ENCODE measurements around the gene MUC12. TPM values are rescaled to one million over a fixed set of nuclear protein-coding genes. Genes with fewer than 3 reads are reported as not detected.

Gene MUC12
- total RNA-seq, 1 experiment from 2014 or later = 11.5 TPM

DNA sequence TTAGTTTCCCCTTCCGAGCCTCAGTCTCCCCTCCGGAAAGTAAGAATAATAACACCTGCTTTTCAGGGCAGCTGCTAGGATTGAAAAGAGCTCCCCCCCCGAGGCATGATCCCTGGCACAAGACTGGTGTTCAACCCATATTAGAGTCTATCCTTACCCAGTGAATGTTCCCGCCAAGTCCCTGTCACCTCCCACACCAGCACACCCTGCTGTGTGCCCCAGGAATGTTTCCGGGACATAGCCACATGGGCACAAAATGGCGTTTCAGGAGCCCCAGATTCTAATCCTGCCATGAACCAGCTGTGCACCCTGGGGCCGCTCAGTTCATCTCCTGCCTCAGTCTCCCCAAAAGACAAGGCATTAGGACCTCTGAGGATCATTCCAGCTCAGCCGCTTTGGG lies 51.1 kb downstream of the MUC12 start:
- H3K23me2 ChIP-seq (ENCODE audit: insufficient read length, low read depth, low read length, poor library complexity, severe bottlenecking) = peaks cover 11% of the 10 kb centered on the region
- H3K36me3 Mint-ChIP-seq (ENCODE audit: insufficient read depth in 1 of 3, low read depth in 3 of 3) = no peaks in the 10 kb centered on the region; a peak in 1 of 7 replicates
- no peak overlapping the region for H2BK120ac ChIP-seq (ENCODE audit: low read depth, low read length, poor library complexity, severe bottlenecking)
- H3K18ac ChIP-seq (ENCODE audit: insufficient read length, low read depth, low read length) = no peak overlapping the region
- no peak overlapping the region for H4K91ac ChIP-seq (ENCODE audit: insufficient read length, low read depth, low read length)
- H3K27me3 ChIP-seq (ENCODE audit: insufficient read depth, low read length) = no peaks in the 10 kb centered on the region
- no peak overlapping the region for H3K56ac ChIP-seq (ENCODE audit: insufficient read length, low read depth, low read length)
- H3K4ac ChIP-seq (ENCODE audit: low read depth, low read length) = no peak overlapping the region
- no peak overlapping the region for H2BK15ac ChIP-seq (ENCODE audit: low read depth, low read length)
- no peak overlapping the region for H3K9ac ChIP-seq (ENCODE audit: extremely low read depth, insufficient read length, low read length)
- no peaks in the 10 kb centered on the region for H3K4me1 ChIP-seq (ENCODE audit: insufficient read depth, low read length)
- WGBS (ENCODE audit: extremely low coverage, insufficient read length, low lambda C conversion rate) = no CpG with 5 or more reads among the region's 8 CpGs
- no peak overlapping the region; a peak in 1 of 5 replicates for H3K4me3 Mint-ChIP-seq
- peaks cover 0 to 2% of the 10 kb centered on the region in 2 experiments; a peak in 2 of 5 replicates for H3K9me3 Mint-ChIP-seq
- peaks cover 18 to 27% of the 10 kb centered on the region in 2 experiments for H3K4me1 Mint-ChIP-seq
- H4K5ac ChIP-seq (ENCODE audit: insufficient read length, low read depth, low read length) = no peak overlapping the region
- H4K20me1 ChIP-seq (ENCODE audit: control insufficient read depth, insufficient read depth, insufficient read length) = no peaks in the 10 kb centered on the region
- no peak overlapping the region for H3K4me2 ChIP-seq (ENCODE audit: insufficient read depth, insufficient read length, low read length)
- H3K27me3 Mint-ChIP-seq (ENCODE audit: low read depth) = peaks cover 6% of the 10 kb centered on the region
- no peak overlapping the region for H3K27ac ChIP-seq (ENCODE audit: insufficient read length, low read depth, low read length)
- H4K8ac ChIP-seq (replicated peaks; ENCODE audit: insufficient read length, low read depth, low read length) = no peak overlapping the region
- H2BK5ac ChIP-seq (ENCODE audit: insufficient read length, low read length) = no peak overlapping the region
- no peak overlapping the region for H2BK12ac ChIP-seq (ENCODE audit: insufficient read length, low read depth, low read length)
- no peak overlapping the region; a peak in 1 of 7 replicates for H3K27ac Mint-ChIP-seq
- no peak overlapping the region for H2BK20ac ChIP-seq (ENCODE audit: low read depth, low read length, poor library complexity, severe bottlenecking)
- no peak for DNase-seq
- H3T11ph ChIP-seq (ENCODE audit: low read length) = no peak overlapping the region
- no peaks in the 10 kb centered on the region for H3K9me3 ChIP-seq (ENCODE audit: control insufficient read depth, low read depth, low read length)
- H3K79me2 ChIP-seq (ENCODE audit: insufficient read depth, low read length) = no peaks in the 10 kb centered on the region
- no peak for TF ChIP-seq CTCF (conservative IDR thresholded peaks at IDR 0.05)
- H3K14ac ChIP-seq (ENCODE audit: insufficient read depth, low read length) = no peak overlapping the region; the same call in 1 of the 2 replicates
- H2AK5ac ChIP-seq (ENCODE audit: insufficient read length, low read length) = no peak overlapping the region
- no peak overlapping the region for H2AFZ ChIP-seq (ENCODE audit: low read length)
- H3K79me1 ChIP-seq (ENCODE audit: insufficient read depth, low read depth, low read length, poor library complexity, severe bottlenecking) = no peaks in the 10 kb centered on the region
- no peak overlapping the region for H3K23ac ChIP-seq (ENCODE audit: insufficient read length, low read depth, low read length)

Data from H9 (cell line).